GM18505 (cell line): ENCODE measurements around the gene SRM.
"Not testable (repeated sequence)": the region's sequence is repeated elsewhere in the genome, so short reads cannot be mapped to it uniquely, and the experiment has no call there.

ENCODE experiments used
- ATAC-seq: cut with Tn5 transposase; IDR thresholded peaks from one replicate; pipeline ENCODE4 v1.9.1; 2021; ENCODE audit not compliant: unreplicated experiment
- POLR2A ChIP-seq: IDR thresholded peaks from 4 replicates; pipeline ENCODE4 v1.6.1; 2011; ENCODE audit warnings: borderline replicate concordance; ENCODE audit not compliant: insufficient read depth, insufficient read length; ENCODE audit errors: extremely low read depth

SRM gene

DNA sequence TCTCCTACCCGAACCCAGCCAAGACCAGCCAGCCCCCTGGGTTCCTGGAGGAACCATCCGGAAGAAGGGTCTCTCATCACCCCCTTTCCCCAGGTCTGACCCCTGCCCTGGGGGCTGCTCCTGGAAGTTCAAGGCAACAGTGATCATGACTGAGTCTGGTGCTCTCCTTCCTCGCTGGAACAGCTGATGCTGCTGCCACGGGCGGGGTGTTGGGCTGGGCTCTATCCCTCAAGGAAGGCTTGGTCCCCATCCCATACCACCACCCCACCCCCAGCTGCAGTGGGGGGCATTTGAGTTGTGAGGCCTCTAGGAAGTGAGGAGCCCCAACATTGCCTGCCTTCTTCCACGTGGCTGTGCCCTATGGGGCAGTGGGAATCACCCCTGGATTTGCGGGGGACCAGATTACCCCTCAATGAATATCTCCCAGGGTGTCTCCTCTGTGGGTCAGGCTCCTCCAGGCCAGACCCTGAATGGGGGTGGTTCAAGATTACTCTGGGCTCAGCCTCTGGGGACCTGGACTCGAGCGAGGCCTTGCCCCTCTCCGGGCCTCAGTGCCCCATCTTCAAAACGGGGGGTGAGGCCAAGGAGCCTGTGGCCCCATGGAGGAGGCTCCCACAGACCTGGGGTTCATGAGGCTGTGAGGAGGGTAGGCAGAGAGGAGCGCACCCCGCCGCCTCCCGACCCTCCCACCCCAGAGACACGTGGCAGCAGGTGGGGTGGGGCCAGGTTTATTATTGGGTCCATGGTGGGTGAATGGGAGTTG is 15.6 kb downstream of the SRM start:
- TF ChIP-seq POLR2A: no peak
- no peak for ATAC-seq

DNA sequence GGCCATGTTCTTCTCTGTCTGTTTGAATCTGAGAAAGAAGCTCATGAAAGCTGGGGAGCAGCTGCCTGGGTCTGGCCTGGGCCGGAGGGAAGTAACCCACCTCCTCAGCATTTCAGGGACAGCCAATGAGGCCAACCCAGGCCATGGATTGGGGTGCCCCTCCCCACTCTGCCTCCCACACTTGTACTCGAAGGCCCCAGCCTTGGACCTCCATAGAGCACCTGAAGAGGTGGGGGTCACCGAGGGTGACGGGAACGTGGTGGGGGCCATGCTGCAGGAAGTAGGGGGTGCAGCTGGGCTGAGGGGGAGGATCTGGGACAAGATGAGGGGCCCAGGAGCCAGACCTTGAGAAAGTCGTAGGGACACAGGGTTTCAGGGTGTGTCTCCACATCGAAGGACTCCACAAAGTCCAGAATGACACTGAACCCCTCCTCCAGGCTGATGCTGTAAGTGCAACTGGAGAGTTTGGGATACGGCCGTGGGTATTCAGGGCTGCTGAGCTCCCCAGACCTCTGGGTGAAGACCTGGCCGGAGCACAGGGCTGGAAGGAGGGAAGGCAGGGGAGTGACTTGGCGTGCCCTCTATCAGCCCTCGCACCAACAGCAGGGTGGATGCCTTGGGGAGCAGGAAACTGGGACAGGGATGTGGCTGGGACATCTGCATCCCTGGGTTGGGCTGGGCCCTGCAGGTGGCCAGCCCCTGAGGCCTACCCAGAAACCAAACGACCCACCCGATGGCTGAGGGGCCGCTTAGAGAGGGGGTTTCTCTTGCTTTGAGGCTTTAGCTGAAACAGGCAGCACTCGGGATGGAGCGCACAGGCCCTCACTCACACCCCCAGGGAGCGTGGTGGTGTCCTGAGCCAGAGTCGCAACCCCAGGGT is 16.6 kb downstream of the SRM start:
- TF ChIP-seq POLR2A: no peak
- ATAC-seq: no peak

DNA sequence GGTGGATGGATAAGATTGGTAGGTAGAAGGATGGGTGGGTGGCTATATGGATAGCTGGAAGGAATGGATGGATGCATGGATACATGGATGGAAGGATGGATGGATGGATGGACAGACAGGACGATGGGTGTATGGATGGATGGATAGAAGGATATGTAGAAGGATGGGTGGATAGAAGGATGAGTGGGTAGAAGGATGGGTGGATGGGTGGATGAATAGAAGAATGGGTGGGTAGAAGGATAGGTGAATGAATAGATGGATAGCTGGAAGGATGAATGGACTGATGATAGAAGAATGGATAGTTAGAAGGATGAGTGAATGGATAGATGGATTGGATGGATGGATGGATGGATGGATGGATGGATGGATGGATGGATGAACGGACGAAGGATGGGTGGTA is 17.8 kb downstream of the SRM start:
- no peak for ATAC-seq
- TF ChIP-seq POLR2A: no peak

DNA sequence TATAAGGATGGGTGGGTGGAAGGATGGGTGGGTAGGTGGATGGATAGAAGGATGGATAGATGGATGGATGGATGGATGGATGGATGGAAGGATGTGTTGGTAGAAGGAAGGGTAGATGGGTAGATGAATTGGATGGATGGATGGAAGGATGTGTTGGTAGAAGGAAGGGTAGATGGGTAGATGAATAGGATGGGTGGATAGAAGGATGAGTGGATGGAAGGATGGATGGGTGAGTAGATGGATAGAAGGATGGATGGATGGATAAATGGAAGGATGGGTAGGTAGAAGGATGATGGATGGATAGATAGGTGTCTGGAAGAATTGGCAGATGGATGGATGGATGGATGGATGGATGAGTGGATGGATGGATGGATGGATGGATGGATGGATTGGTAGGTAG is 18.8 kb downstream of the SRM start:
- ATAC-seq: no peak
- no peak for TF ChIP-seq POLR2A

DNA sequence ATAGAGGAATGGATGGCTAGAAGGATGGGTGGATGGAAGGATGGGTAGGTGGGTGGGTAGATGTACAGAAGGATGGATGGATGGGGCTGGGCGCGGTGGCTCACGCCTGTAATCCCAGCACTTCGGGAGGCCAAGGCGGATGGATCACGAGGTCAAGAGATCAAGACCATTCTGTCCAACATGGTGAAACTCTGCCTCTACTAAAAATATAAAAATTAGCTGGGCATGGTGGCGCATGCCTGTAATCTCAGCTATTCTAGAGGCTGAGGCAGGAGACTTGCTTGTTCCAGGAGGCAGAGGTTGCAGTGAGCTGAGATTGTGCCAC is 19.8 kb downstream of the SRM start:
- not testable (repeated sequence) for ATAC-seq

GRCh38 chr1:11039351-11040104 is 20.3 kb downstream of the SRM start:
- ATAC-seq: no peak
- no peak for TF ChIP-seq POLR2A

- no peak for ATAC-seq
- no peak for TF ChIP-seq POLR2A
Measured at GRCh38 chr1:11037740-11038182, 22.1 kb downstream of the SRM start.

GRCh38 chr1:11037019-11037739 is 22.6 kb downstream of the SRM start:
- ATAC-seq: not testable (repeated sequence)

GRCh38 chr1:11031624-11032262 is 28.1 kb downstream of the SRM start:
- TF ChIP-seq POLR2A: no peak
- no peak for ATAC-seq

DNA sequence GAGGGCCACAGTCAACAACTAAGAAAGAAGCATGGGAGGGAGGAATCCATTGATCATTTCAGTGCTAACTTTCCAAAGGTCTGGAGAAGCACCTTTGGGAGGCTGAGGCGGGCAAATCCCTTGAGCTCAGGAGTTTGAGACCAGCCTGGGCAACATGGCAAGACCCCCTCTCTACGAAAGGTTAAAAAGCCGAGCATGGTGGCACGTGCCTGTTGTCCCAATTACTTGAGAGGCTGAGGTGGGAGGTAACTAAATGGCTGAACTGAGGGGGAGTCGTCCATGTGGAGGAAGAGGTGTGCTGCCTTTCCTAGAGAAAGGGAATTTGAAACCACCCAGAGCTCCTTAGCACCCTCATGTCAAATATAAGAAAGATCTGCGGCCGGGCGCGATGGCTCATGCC is 29.0 kb downstream of the SRM start:
- no peak for TF ChIP-seq POLR2A
- no peak for ATAC-seq

DNA sequence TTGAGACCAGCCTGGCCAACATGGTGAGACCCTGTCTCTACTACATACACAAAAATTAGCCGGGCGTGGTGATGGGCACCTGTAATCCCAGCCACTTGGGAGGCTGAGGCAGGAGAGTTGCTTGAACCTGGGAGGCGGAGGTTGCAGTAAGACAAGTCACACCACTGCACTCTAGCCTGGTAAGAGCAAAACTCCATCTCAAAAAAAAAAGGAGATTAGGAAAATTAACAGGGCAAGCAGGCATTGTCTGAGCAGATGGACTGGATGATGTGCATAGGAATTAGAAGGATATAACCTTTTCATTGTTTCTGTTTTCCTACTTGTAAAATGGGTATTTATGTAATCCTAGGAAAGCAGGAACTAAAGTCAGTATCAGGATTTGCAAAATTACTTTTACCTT is 31.8 kb downstream of the SRM start:
- no peak for TF ChIP-seq POLR2A

DNA sequence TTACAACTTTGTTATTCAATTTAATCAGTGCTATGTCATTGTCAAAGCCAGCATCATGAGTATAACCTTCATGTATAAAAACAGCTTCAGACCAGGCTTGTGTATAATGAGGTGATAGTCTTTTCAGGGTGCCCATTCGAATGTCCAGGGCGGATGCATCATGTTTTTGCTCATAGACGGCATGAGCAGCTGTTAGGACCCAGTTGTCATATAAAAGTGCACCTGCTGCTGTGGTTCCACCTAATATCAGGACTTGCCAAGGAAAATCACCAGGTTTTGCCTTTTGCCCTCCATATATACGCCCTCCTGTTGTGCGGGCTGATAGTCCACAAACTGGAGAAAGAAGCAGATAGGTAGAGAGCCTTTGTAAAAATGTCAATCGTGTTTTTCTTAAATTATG is 32.5 kb downstream of the SRM start:
- ATAC-seq: no peak
- TF ChIP-seq POLR2A: no peak

More for the DNA sequence above, 31.8 kb downstream of the SRM start:
- ATAC-seq: no peak

DNA sequence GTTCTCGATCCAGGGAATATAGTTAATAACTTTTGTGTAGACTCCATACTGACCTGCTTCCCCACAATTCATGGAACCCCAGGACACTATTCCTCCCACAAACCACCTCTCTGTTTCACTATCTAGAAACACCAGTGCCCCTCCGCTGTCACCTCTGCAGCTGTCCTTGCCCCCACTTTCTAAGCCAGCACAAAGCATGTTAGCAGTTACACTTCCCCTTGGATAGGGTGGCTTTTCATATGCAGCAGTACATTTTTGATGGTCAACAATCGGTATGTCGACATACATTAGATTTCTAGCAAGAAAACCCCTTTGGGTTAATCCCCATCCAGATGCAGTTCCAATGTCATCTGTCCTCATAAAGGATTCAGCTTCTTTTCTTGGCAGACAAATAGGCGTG is 32.9 kb downstream of the SRM start:
- no peak for ATAC-seq
- TF ChIP-seq POLR2A: no peak
